Stimulated activated CD4-positive, alpha-beta T cell treated with anti-CD3 and anti-CD28 coated beads, Interleukin-2, amount 100 ng/mL, for 48 hours (primary cell): Measurements from ENCODE around the gene HIRA.
"Not testable (repeated sequence)": the region's sequence is repeated elsewhere in the genome, so short reads cannot be mapped to it uniquely, and the experiment has no call there.

Experiments
- DNase-seq, 2 donors: peaks; one replicate each; pipeline ENCODE4 v3.0.0-alpha.2; 2020

The HIRA gene

GRCh38 chr22:19323420-19323819, 108.1 kb downstream of the HIRA start:
- DNase-seq: not testable (repeated sequence)

DNA sequence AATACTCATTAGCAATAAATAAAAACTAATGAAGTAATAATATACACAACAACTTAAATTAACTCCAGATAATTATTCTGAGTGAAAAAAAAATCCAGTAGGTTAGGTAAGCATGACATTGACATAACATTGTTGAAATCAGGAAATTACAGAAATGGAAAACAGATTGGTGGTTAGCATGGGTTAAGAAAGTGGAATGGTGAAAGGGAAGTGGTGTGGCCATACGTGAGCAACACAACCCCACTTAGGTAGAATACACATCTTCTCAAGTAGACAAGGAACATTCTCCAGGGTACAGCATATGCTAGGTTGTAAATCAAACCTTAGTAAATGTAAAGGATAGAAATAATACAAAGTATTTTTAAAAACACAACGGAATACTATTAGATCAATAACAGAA, 109.8 kb downstream of the HIRA start:
- DNase-seq: no peak

DNA sequence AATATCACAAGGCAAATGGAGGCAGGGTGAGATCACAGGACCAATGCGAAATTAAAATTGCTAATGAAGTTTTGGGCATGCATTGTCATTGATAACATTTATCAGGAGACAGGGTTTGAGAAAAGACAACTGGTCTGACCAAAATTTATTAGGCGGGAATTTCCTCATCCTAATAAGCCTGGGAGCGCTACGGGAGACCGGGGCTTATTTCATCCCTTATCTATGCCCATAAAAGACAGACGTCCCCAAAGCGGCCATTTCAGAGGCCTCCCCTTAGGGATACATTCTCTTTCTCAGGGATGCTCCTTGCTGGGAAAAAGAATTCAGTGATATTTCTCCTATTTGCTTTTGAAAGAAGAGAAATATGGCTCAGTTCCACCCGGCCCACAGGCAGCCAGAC, 111.4 kb downstream of the HIRA start:
- not testable (repeated sequence) for DNase-seq

- no peak for DNase-seq
These were observed 112.3 kb downstream of the HIRA start for GRCh38 chr22:19319281-19319680.

DNA sequence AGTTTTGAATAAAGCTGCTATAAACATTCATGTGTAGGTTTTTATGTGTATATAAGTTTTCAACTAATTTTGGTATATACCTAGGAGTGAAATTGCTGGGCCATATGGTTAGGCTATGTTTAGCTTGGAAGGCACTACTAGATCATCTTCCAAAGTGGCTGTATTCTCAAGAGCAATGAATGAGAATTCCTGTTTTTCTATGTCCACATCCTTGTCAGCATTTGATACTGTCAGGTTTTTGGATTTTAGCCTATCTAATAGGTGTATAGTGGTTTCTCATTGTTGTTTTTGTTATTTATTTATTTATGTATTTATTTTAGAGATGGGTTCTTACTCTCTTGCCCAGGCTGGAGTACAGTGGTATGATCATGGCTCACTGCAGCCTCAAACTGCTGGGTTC, 113.7 kb downstream of the HIRA start:
- DNase-seq: no peak

DNA sequence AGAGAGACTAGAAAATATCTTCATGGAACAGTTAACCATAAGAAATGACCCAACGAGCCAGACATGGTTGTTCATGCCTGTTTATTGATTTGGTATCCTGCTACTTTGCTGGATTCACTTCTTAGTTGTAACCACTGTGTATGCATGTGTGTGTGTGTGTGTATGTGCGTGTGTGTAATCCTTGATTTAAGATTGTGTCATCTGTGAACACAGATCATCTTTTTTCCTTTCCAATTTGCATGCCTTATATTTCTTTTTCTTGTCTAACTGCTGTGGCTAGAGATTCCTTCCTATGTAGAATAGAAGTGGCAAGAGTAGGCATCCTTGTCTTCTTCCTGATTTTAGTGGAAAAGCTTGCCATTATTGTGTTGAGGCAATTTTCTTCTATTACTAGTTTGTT, 123.7 kb downstream of the HIRA start:
- DNase-seq: no peak

DNA sequence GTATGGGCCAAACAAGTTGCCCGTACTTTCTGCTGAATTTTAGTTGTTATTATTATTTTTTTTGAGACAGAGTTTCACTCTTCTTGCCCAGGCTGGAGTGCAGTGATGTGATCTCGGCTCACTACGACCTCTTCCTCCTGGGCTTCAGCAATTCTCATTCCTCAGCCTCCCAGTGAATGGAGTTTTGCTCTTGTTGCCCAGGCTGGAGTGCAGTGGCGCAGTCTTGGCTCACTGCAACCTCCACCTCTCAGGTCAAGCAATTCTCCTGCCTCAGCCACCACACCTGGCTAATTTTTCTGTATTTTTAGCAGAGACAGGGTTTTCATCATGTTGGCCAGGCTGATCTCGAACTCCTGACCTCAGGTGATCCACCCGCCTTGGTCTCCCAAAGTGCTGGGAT, 125.0 kb downstream of the HIRA start:
- not testable (repeated sequence) for DNase-seq

- DNase-seq: no peak
These were observed 127.0 kb downstream of the HIRA start for GRCh38 chr22:19304547-19304946.

DNA sequence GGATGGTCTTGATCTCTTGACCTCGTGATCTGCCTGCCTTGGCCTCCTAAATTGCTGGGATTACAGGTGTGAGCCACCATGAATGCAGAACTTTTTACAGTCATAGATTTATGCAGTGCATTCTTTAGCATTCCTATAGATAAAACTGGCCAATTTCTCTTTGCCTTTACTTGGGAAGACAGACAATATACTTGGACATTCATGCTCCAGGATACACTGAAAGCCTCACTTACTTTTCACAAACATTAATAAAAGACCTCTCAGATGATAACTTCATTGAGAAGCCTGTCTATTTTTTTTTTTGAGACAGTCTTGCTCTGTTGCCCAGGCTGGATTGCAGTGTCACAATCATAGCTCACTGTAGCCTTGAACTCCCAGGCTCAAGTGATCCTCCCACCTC, 127.7 kb downstream of the HIRA start:
- no peak for DNase-seq

GRCh38 chr22:19295733-19296132, 135.8 kb downstream of the HIRA start:
- no peak for DNase-seq

DNA sequence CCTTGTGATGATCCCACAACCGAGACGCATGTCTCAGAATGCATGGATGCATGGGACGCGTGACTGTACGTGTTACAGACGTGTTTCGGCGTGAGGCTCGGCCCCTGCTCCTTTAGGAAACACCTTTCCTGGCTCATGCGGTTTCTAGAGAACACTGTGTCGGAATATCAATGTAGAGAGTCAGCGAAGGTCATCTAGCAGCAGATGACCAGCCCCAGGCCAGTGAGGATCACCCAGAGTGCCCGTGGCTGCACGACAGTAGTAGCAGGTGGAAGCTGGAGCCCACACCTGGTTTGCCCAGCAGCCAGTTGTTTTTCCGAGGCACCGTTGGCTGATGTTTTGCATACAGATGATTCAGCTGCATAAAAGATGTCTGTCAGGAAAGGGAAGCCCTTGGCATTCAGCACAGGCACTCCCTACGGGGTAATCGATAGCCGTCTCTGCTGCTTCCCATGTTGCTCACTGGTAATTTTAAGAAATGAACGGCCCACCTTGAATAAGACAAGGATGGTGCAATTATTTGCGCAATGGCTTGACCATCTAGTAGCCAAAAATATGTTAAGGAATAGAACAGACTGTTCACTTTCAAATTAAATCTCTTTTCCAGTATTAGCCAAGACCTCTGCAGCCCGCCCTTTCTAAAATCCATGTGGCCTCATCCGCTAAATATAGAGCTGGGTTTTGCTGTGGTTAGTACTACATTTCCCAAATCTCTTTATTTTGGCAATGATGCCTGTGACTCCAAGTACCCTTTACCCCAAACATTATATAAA, 138.9 kb downstream of the HIRA start:
- no peak for DNase-seq

GRCh38 chr22:19291580-19292457, 139.7 kb downstream of the HIRA start, which contains the start of gene CLTCL1:
Gene CLTCL1 (minus strand): TSS chr22:19291719. CDS start chr22:19291641, 78 bp downstream.
- DNase-seq: peak; percentile 43 to 67

GRCh38 chr22:19291218-19291579, 140.3 kb downstream of the HIRA start:
- peak in 1 of 2 donors; percentile 8 for DNase-seq

GRCh38 chr22:19290400-19291217, 140.9 kb downstream of the HIRA start:
- DNase-seq: no peak

DNA sequence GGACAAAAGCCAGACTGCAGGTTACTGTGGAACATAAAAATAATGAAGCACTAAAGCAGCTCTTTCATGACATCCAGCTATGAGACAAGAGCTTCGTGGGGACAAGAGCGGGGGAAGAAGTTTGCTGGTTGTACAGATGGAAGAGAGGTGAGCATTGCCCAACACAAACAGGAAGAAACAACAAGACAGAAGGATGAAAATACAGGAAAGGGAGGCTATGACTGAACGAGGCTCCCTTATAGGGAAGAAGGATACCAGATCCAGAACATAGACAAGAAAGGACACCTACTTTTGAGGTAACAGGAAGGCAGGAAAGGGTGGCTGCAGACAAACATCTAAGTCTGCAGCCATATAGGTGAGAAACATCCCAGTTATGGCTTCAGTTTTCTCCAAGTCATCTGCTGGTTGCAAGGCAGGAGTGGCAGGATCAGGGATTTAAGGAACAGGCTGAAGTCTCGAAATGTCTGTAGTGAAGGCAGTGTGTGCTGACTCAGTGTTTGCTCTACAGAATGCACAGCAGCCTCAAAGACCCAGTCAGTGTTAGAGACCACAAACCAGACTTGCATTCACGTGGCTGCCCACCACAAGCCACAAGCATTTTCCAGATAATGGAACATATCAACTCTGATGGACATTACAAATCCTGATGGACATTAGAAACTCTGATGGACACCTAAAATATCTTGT, 141.9 kb downstream of the HIRA start:
- DNase-seq: no peak

GRCh38 chr22:19287889-19288288, 143.6 kb downstream of the HIRA start:
- DNase-seq: no peak

DNA sequence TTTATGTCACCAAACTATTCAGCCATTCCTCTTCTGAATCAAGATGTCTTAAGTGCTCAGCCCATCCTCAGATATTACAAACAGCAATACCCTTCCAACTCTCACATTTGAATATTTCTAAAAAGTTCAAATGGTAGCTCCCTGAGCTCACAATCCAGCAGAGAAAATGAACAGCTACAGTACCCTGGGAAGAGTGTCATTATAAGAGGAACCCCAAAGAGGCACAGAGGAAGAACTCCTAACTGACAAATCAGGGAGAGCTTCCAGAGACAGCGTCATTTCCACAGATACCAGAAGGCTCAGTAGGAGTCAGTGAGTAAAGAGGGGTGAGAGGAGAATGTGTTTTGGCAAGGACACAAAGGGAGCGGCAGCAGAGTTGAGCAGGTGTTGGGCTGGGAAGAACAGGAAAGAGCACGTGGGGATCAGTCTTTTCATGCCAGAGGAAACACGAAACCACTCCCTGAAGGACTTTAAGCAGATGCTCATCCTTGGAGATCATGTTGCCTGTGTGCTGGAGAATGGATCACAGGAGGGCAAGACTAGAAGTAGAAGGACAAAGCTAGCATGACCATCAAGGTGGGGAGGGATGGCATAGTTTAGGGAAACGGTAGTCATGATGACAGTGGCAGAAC, 144.3 kb downstream of the HIRA start:
- no peak for DNase-seq

GRCh38 chr22:19285831-19286230, 145.7 kb downstream of the HIRA start:
- DNase-seq: no peak
